H1 (cell line): ENCODE measurements around the gene S100A8.

Source experiments
- CHD2 ChIP-seq: IDR thresholded peaks from 2 replicates; pipeline ENCODE4 v1.6.1; 2012; ENCODE audit warnings: low read length, improper control_type of control experiment
- CTCF ChIP-seq, 3 experiments: IDR thresholded peaks; 1 replicate in 2 of 3; 2 replicates in 1 of 3; pipeline versions ENCODE4 v1.5.1 to v1.6.1; 2011; ENCODE audit warnings: low read length in 3 of 3, mild to moderate bottlenecking in 3 of 3, inconsistent platforms in 2 of 3, low read depth in 1 of 3, moderate library complexity in 1 of 3; ENCODE audit not compliant: insufficient read depth in 1 of 3; ENCODE audit errors: control extremely low read depth in 1 of 3

GRCh38 chr1:153344718-153345025 lies 46.2 kb downstream of the S100A8 start:
- TF ChIP-seq CTCF (IDR thresholded peaks at IDR 0.05; ENCODE audit: control extremely low read depth in 1 of 3, insufficient read depth in 1 of 3, low read depth in 1 of 3, low read length in 3 of 3) = no peak
- TF ChIP-seq CHD2 = no peak
